IMR-90 (cell line): ENCODE data around the gene WNT11. TPM values are rescaled to one million over a fixed set of nuclear protein-coding genes. Genes with fewer than 3 reads are reported as not detected.

Source experiments
- ATAC-seq: fragments of 200-7000 bp; cut with Tn5 transposase; 2 replicates; pipeline ENCODE4 v1.9.1; 2020; ENCODE audit warnings: low read depth, mild to moderate bottlenecking, moderate library complexity
- BruUV-seq: library from RNA; stranded (reverse); fragments of 400-500 nt; replicated peaks from 2 replicates; lab custom pipeline; 2021; lab: Mats Ljungman, UMichigan
- CTCF ChIA-PET: fragments of 300-600 bp; formaldehyde crosslinking; extraction: SDS; loops from one replicate; lab custom pipeline; 2021; ENCODE audit warnings: antibody characterized with exemption; lab: Yijun Ruan, JAX
- POLR2A ChIA-PET: fragments of 300-600 bp; sonication (Branson Sonifier 250); formaldehyde crosslinking; loops from one replicate; lab custom pipeline; 2022; ENCODE audit warnings: antibody characterized with exemption; ENCODE audit not compliant: unreplicated experiment; lab: Charles Lee
- DNase-seq: peaks from one replicate; pipeline ENCODE4 v3.0.0; 2013
- H2AFZ ChIP-seq: replicated peaks from 2 replicates; pipeline ENCODE3; 2013; ENCODE audit warnings: low read length, mild to moderate bottlenecking; ENCODE audit not compliant: poor library complexity
- H2AK5ac ChIP-seq: 2 replicates; pipeline ENCODE4 v1.6.1; 2013; ENCODE audit warnings: low read depth, low read length, inconsistent platforms
- H2AK9ac ChIP-seq: replicated peaks from 2 replicates; pipeline ENCODE3; 2013; ENCODE audit warnings: mild to moderate bottlenecking, low read depth, low read length, moderate library complexity; ENCODE audit not compliant: poor library complexity
- H2BK120ac ChIP-seq: 2 replicates; pipeline ENCODE4 v1.6.1; 2013; ENCODE audit warnings: low read depth, low read length, inconsistent platforms
- H2BK15ac ChIP-seq: 3 replicates; pipeline ENCODE4 v1.6.1; 2013; ENCODE audit warnings: low read depth, low read length, inconsistent platforms
- H2BK20ac ChIP-seq: 2 replicates; pipeline ENCODE4 v1.6.1; 2013; ENCODE audit warnings: low read depth, mild to moderate bottlenecking, inconsistent platforms, low read length, moderate library complexity
- H2BK5ac ChIP-seq: 2 replicates; pipeline ENCODE4 v1.6.1; 2013; ENCODE audit warnings: mild to moderate bottlenecking, low read depth, low read length, inconsistent platforms; ENCODE audit not compliant: poor library complexity, severe bottlenecking
- H3K14ac ChIP-seq: replicated peaks from 2 replicates; pipeline ENCODE4 v1.6.1; 2013; ENCODE audit warnings: low read depth, low read length, inconsistent platforms
- H3K18ac ChIP-seq: 2 replicates; pipeline ENCODE4 v1.6.1; 2013; ENCODE audit warnings: low read depth, low read length, control low read depth
- H3K23ac ChIP-seq: 2 replicates; pipeline ENCODE4 v1.6.1; 2013; ENCODE audit warnings: low read depth, low read length, inconsistent platforms
- H3K27ac ChIP-seq: 2 replicates; pipeline ENCODE4 v1.5.1; 2013; ENCODE audit warnings: mild to moderate bottlenecking, control low read depth, low read length; ENCODE audit not compliant: insufficient read depth
- H3K27me3 ChIP-seq: 2 replicates; pipeline ENCODE4 v1.6.1; 2013; ENCODE audit warnings: low read length; ENCODE audit not compliant: control insufficient read depth, insufficient read depth
- H3K36me3 ChIP-seq: 2 replicates; pipeline ENCODE4 v1.6.1; 2013; ENCODE audit warnings: low read length, mixed read lengths; ENCODE audit not compliant: control insufficient read depth, insufficient read depth
- H3K4ac ChIP-seq: 2 replicates; pipeline ENCODE4 v1.6.1; 2013; ENCODE audit warnings: low read depth, low read length, inconsistent platforms
- H3K4me1 ChIP-seq: 2 replicates; pipeline ENCODE4 v1.6.1; 2013; ENCODE audit warnings: low read length, mixed read lengths; ENCODE audit not compliant: control insufficient read depth, insufficient read depth
- H3K4me2 ChIP-seq: 2 replicates; pipeline ENCODE4 v1.6.1; 2013; ENCODE audit warnings: low read depth, mild to moderate bottlenecking, control low read depth, low read length, moderate library complexity
- H3K4me3 ChIP-seq: 2 replicates; pipeline ENCODE4 v1.5.1; 2013; ENCODE audit warnings: low read depth, mild to moderate bottlenecking, control low read depth, low read length, moderate library complexity; ENCODE audit not compliant: insufficient read depth
- H3K56ac ChIP-seq: 2 replicates; pipeline ENCODE4 v1.6.1; 2013; ENCODE audit warnings: low read length, inconsistent platforms; ENCODE audit not compliant: insufficient read depth; ENCODE audit errors: extremely low read depth
- H3K79me1 ChIP-seq, 2 experiments: 2 replicates each; pipeline ENCODE4 v1.6.1; 2013; ENCODE audit warnings: low read length in 2 of 2, inconsistent platforms in 1 of 2, low read depth in 1 of 2
- H3K9ac ChIP-seq: 2 replicates; pipeline ENCODE4 v1.6.1; 2013; ENCODE audit warnings: low read depth, low read length, control low read depth
- H3K9me1 ChIP-seq: 2 replicates; pipeline ENCODE4 v1.6.1; 2013; ENCODE audit warnings: low read length, inconsistent platforms; ENCODE audit not compliant: insufficient read depth
- H3K9me3 ChIP-seq: 2 replicates; pipeline ENCODE4 v1.6.1; 2013; ENCODE audit warnings: low read length; ENCODE audit not compliant: control insufficient read depth, insufficient read depth
- H4K20me1 ChIP-seq: 2 replicates; pipeline ENCODE4 v1.6.1; 2013; ENCODE audit warnings: low read length, inconsistent platforms; ENCODE audit not compliant: insufficient read depth
- H4K5ac ChIP-seq: 2 replicates; pipeline ENCODE4 v1.6.1; 2013; ENCODE audit warnings: mild to moderate bottlenecking, low read depth, low read length, control low read depth
- H4K8ac ChIP-seq, 2 experiments: 2 replicates each; pipeline ENCODE4 v1.6.1; 2013; ENCODE audit warnings: low read depth in 2 of 2, low read length in 2 of 2, control low read depth in 1 of 2, inconsistent platforms in 1 of 2
- H4K91ac ChIP-seq: 2 replicates; pipeline ENCODE4 v1.6.1; 2013; ENCODE audit warnings: low read depth, low read length, inconsistent platforms; ENCODE audit not compliant: insufficient read depth
- BHLHE40 ChIP-seq: fragments of 150-350 bp; IDR thresholded peaks from 2 replicates; pipeline ENCODE4 v1.6.1; 2016; ENCODE audit warnings: mild to moderate bottlenecking, low read depth, low read length
- CEBPB ChIP-seq: IDR thresholded peaks from 2 replicates; pipeline ENCODE4 v1.6.1; 2012; ENCODE audit warnings: low read depth, low read length, improper control_type of control experiment
- CHD1 ChIP-seq: IDR thresholded peaks from 2 replicates; pipeline ENCODE4 v1.6.1; 2012; ENCODE audit warnings: low read depth, low read length, improper control_type of control experiment
- CTCF ChIP-seq: conservative IDR thresholded peaks from 2 replicates; pipeline ENCODE4 v1.5.1; 2012; ENCODE audit warnings: mild to moderate bottlenecking, low read depth, low read length, improper control_type of control experiment
- ELK1 ChIP-seq: fragments of 150-350 bp; IDR thresholded peaks from 2 replicates; pipeline ENCODE4 v1.6.1; 2016; ENCODE audit warnings: low read depth, mild to moderate bottlenecking, low read length, moderate library complexity, borderline replicate concordance
- FOS ChIP-seq: fragments of 150-350 bp; IDR thresholded peaks from 2 replicates; pipeline ENCODE4 v1.6.1; 2016; ENCODE audit warnings: low read depth, low read length
- MAFK ChIP-seq: IDR thresholded peaks from 2 replicates; pipeline ENCODE4 v1.6.1; 2012; ENCODE audit warnings: low read depth, low read length, improper control_type of control experiment
- MAZ ChIP-seq: IDR thresholded peaks from 2 replicates; pipeline ENCODE4 v1.6.1; 2012; ENCODE audit warnings: low read depth, mild to moderate bottlenecking, low read length, improper control_type of control experiment, moderate library complexity, borderline replicate concordance
- MXI1 ChIP-seq: IDR thresholded peaks from 2 replicates; pipeline ENCODE4 v1.6.1; 2012; ENCODE audit warnings: low read depth, mild to moderate bottlenecking, low read length, moderate library complexity, borderline replicate concordance
- NFE2L2 ChIP-seq: fragments of 150-350 bp; IDR thresholded peaks from 2 replicates; pipeline ENCODE4 v1.6.1; 2016; ENCODE audit warnings: low read depth, mild to moderate bottlenecking, low read length
- POLR2A ChIP-seq: IDR thresholded peaks from 2 replicates; pipeline ENCODE4 v1.6.1; 2012; ENCODE audit warnings: mild to moderate bottlenecking, low read depth, low read length
- RAD21 ChIP-seq: IDR thresholded peaks from 2 replicates; pipeline ENCODE4 v1.6.1; 2012; ENCODE audit warnings: low read length, improper control_type of control experiment
- RCOR1 ChIP-seq: IDR thresholded peaks from 2 replicates; pipeline ENCODE4 v1.6.1; 2012; ENCODE audit warnings: mild to moderate bottlenecking, low read length, improper control_type of control experiment; ENCODE audit not compliant: insufficient replicate concordance
- RFX5 ChIP-seq: IDR thresholded peaks from 2 replicates; pipeline ENCODE4 v1.8.0; 2012; ENCODE audit warnings: low read depth, mild to moderate bottlenecking, low read length, moderate library complexity
- SMC3 ChIP-seq: fragments of 150-350 bp; IDR thresholded peaks from 2 replicates; pipeline ENCODE4 v1.6.1; 2016; ENCODE audit warnings: low read depth, mild to moderate bottlenecking, antibody characterized with exemption, low read length, moderate library complexity
- USF2 ChIP-seq: fragments of 150-350 bp; IDR thresholded peaks from 2 replicates; pipeline ENCODE4 v1.6.1; 2017; ENCODE audit warnings: mild to moderate bottlenecking, antibody characterized with exemption, low read length, low read depth
- dilution Hi-C: fragments of 300-500 bp; cut with HindIII; formaldehyde crosslinking; loops from one replicate; pipeline ENCODE4 v1.14.3; 2018; ENCODE audit warnings: low sequenced_read_pairs; ENCODE audit not compliant: unreplicated experiment
- in situ Hi-C: fragments of 300-500 bp; cut with MboI; formaldehyde crosslinking; loops from 3 replicates; pipeline ENCODE4 v1.14.3; 2019; ENCODE audit warnings: low sequenced_read_pairs, inconsistent platforms, mixed read lengths
- intact Hi-C: fragments of 100-400 bp; cut with micrococcal nuclease; formaldehyde crosslinking; loops from 2 replicates; pipeline ENCODE4 v1.10.0; 2022
- polyA plus RNA-seq, 3 experiments: library from polyadenylated mRNA; depleted of rRNA; stranded (reverse); fragments of >200 nt; gene quantifications; 2 replicates each; pipeline ENCODE4 v1.2.3, GENCODE V29; 2012; ENCODE audit warnings: low replicate concordance in 1 of 3
- total RNA-seq: library from RNA; depleted of rRNA; stranded (reverse); fragments of >200 nt; gene quantifications from 2 replicates; pipeline ENCODE4 v1.2.3, GENCODE V29; 2012

The WNT11 gene
- total and polyA plus RNA-seq, 2 of the 4 experiments (the other 2 are of a cell fraction), result 0.10 TPM; not detected in 1

- no peak overlapping the region for H3K9ac ChIP-seq
- no peak for ATAC-seq
- H3K14ac ChIP-seq, result no peak overlapping the region
- no peak overlapping the region for H4K91ac ChIP-seq
- DNase-seq, result peak; percentile 13
- H2AK9ac ChIP-seq, result no peak overlapping the region
- dilution Hi-C loops, result no loop called here
- H3K4me1 ChIP-seq, result peaks cover 3% of the 10 kb centered on the region
- intact Hi-C loops, result loop anchor here (5.0 kb wide), 1 partner anchor 79 kb away; no protein-coding TSS in a partner anchor
- peaks cover 8% of the 10 kb centered on the region for H3K9me1 ChIP-seq
- no peak overlapping the region for H3K27ac ChIP-seq
- H4K8ac ChIP-seq, result no peak overlapping the region
- ChIA-PET CTCF (no interaction called here), POLR2A (no interaction called here)
- H2BK20ac ChIP-seq, result no peak overlapping the region
- H3K4ac ChIP-seq, result no peak overlapping the region
- H3K23ac ChIP-seq, result no peak overlapping the region
- no peak overlapping the region for H3K18ac ChIP-seq
- H3K79me1 ChIP-seq, result no peaks in the 10 kb centered on the region
- no peak overlapping the region for H3K4me2 ChIP-seq
- no TSS peak for BruUV-seq
- H2AK5ac ChIP-seq, result no peak overlapping the region
- in situ Hi-C loops, result no loop called here
- H2BK120ac ChIP-seq, result no peak overlapping the region
- no peak overlapping the region for H2AFZ ChIP-seq
- H3K56ac ChIP-seq, result no peak overlapping the region
- H3K9me3 ChIP-seq, result no peaks in the 10 kb centered on the region
- no peak overlapping the region for H2BK15ac ChIP-seq
- H3K4me3 ChIP-seq, result no peak overlapping the region
- no peak overlapping the region for H4K5ac ChIP-seq
- H3K27me3 ChIP-seq, result peaks cover 16% of the 10 kb centered on the region
- H2BK5ac ChIP-seq, result no peak overlapping the region
- peaks cover 3% of the 10 kb centered on the region for H4K20me1 ChIP-seq
- TF ChIP-seq USF2, result no peak
- TF ChIP-seq RAD21, result no peak
- TF ChIP-seq MXI1, result no peak
- TF ChIP-seq MAFK, result no peak
- no peak for TF ChIP-seq FOS
- TF ChIP-seq POLR2A, result no peak
- TF ChIP-seq MAZ, result no peak
- TF ChIP-seq CEBPB, result no peak
- TF ChIP-seq CTCF, result no peak
- no peak for TF ChIP-seq ELK1
- no peak for TF ChIP-seq RCOR1
- no peak for TF ChIP-seq NFE2L2
- TF ChIP-seq CHD1, result no peak
- TF ChIP-seq RFX5, result no peak
- TF ChIP-seq SMC3, result no peak
- no peak for TF ChIP-seq BHLHE40
- no peaks in the 10 kb centered on the region for H3K36me3 ChIP-seq
These were observed 31.6 kb upstream of the WNT11 start for GRCh38 chr11:76237914-76238313.
